ENCODE measurements around the gene TTC23.

The TTC23 gene

GRCh38 chr15:99157456-99157855 is 91.9 kb downstream of the TTC23 start:
- Mint-ChIP-seq H3K4me3 (no peak overlapping the region), H3K27ac (no peak overlapping the region), H3K36me3 (ENCODE audit: low read depth) (peaks cover 20% of the 10 kb centered on the region), H3K27me3 (no peaks in the 10 kb centered on the region), H3K9me3 (no peaks in the 10 kb centered on the region), H3K4me1 (ENCODE audit: low read depth) (no peaks in the 10 kb centered on the region)
- intact Hi-C loops (cut with micrococcal nuclease) = no loop called here

DNA sequence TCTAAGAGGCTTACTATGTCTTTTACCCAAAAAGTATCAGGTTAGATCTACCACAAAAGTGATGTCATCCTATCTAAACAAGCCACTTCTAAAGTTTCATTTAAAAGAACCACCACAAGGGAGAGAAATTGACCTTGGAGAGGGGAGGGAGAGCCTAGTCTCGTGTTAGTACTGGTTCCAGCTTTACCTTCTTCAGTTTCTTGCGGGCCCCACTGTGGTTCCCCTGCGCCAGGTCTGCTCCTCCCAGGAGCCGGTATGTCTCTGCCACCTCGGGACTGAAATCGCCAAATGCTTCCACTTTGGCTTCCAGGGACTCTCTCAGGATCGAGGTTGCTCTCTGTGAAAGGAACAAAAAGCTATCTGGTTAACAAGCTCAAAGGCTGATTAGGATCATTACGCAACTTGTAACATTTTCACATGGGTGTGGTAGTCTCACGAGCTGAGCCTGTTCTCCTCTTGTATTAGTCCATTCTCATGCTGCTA is 93.4 kb downstream of the TTC23 start:
- Mint-ChIP-seq H3K4me1 (ENCODE audit: low read depth) (no peaks in the 10 kb centered on the region), H3K27me3 (no peaks in the 10 kb centered on the region), H3K9me3 (no peaks in the 10 kb centered on the region), H3K4me3 (no peak overlapping the region), H3K27ac (no peak overlapping the region), H3K36me3 (ENCODE audit: low read depth) (peaks cover 22% of the 10 kb centered on the region)
- intact Hi-C loops (cut with micrococcal nuclease) = no loop called here

DNA sequence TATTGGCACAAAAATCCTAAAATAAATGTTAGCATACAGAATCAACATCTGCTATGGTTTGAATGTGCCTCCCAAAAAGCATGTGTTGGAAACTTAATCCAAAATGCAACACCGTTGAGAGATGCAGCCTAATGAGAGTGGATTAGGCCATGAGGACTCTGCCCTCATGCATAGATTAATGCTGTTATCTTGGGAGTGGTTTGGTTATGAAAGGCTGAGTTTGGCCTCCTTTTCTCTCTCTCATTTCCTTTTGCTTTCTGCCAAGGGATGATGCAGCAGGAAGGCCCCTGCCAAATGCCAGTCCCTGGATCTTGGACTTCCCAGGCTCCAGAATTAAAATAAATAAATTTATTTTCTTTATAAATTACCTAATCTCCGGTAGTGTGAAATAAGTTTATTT is 95.1 kb downstream of the TTC23 start:
- no peaks in the 10 kb centered on the region for H3K9me3 Mint-ChIP-seq
- H3K36me3 Mint-ChIP-seq (ENCODE audit: low read depth) = peaks cover 19% of the 10 kb centered on the region
- H3K27me3 Mint-ChIP-seq = no peaks in the 10 kb centered on the region

DNA sequence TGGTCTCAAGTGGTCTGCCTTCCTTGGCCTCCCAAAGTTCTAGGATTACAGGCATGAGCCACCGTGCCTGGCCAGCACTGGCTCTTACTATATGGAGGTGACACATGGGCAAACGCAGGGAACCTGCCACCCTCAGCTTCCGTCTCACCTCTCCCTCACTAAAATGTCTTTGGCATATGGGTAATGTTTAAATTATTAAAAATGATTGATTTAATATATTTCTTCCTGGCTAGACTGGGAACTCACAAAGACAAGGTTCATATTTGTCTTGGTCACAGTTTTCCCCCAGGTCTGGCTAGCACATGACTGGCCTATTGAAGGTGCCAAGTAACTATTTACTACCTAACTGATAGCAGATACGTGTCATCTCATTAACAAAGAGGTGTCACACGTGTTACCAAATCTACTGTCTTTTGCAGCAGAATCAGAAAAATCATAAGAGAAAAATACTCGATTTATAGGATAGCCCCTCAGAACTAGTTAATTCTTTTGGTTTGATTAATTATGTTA is 96.3 kb downstream of the TTC23 start:
- Mint-ChIP-seq H3K36me3 (ENCODE audit: low read depth) (peaks cover 13% of the 10 kb centered on the region), H3K4me1 (ENCODE audit: low read depth) (no peaks in the 10 kb centered on the region), H3K27me3 (no peaks in the 10 kb centered on the region), H3K4me3 (no peak overlapping the region), H3K9me3 (no peaks in the 10 kb centered on the region), H3K27ac (no peak overlapping the region)
- intact Hi-C loops (cut with micrococcal nuclease) = no loop called here

More for the DNA sequence above, 95.1 kb downstream of the TTC23 start:
- intact Hi-C loops (cut with micrococcal nuclease) = no loop called here
- no peak overlapping the region for H3K27ac Mint-ChIP-seq
- no peaks in the 10 kb centered on the region for H3K4me1 Mint-ChIP-seq (ENCODE audit: low read depth)
- no peak overlapping the region for H3K4me3 Mint-ChIP-seq

- Mint-ChIP-seq H3K27me3 (no peaks in the 10 kb centered on the region), H3K27ac (no peak overlapping the region), H3K4me1 (ENCODE audit: low read depth) (no peaks in the 10 kb centered on the region), H3K36me3 (ENCODE audit: low read depth) (peaks cover 7% of the 10 kb centered on the region), H3K4me3 (no peak overlapping the region), H3K9me3 (no peaks in the 10 kb centered on the region)
- intact Hi-C loops (cut with micrococcal nuclease) = no loop called here
These were observed 98.2 kb downstream of the TTC23 start for GRCh38 chr15:99151156-99151555.

- no peaks in the 10 kb centered on the region for H3K27me3 Mint-ChIP-seq
- no peak overlapping the region for H3K27ac Mint-ChIP-seq
- no peaks in the 10 kb centered on the region for H3K4me1 Mint-ChIP-seq (ENCODE audit: low read depth)
- intact Hi-C loops (cut with micrococcal nuclease) = no loop called here
- peaks cover 7% of the 10 kb centered on the region for H3K36me3 Mint-ChIP-seq (ENCODE audit: low read depth)
- H3K4me3 Mint-ChIP-seq = no peak overlapping the region
- no peaks in the 10 kb centered on the region for H3K9me3 Mint-ChIP-seq
These were observed 100.0 kb downstream of the TTC23 start for GRCh38 chr15:99149366-99149765.

DNA sequence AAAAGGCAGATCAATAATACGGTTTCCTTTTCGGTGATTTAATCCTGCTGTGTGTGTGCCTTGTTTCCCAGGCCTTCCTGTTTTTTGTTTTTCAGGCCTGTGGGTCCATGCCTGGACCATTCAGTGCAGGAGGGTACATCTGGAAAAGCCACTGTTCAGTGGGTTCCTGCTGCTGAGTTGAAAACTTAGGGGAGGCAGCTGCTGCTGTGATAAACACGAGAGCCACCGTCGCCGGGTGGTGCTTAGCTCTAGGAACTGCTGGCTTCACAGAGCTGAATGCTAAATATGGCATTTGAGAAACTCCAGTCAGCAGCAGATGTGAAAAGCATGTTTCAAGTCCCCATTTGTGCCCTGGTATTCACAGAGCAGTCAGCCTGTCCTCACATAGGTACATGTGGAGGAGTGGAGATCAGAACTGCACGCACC is 100.5 kb downstream of the TTC23 start:
- H3K27me3 Mint-ChIP-seq = no peaks in the 10 kb centered on the region
- peaks cover 7% of the 10 kb centered on the region for H3K36me3 Mint-ChIP-seq (ENCODE audit: low read depth)
- no peaks in the 10 kb centered on the region for H3K4me1 Mint-ChIP-seq (ENCODE audit: low read depth)
- no peaks in the 10 kb centered on the region for H3K9me3 Mint-ChIP-seq
- no peak overlapping the region for H3K4me3 Mint-ChIP-seq
- no peak overlapping the region for H3K27ac Mint-ChIP-seq
- intact Hi-C loops (cut with micrococcal nuclease) = no loop called here

DNA sequence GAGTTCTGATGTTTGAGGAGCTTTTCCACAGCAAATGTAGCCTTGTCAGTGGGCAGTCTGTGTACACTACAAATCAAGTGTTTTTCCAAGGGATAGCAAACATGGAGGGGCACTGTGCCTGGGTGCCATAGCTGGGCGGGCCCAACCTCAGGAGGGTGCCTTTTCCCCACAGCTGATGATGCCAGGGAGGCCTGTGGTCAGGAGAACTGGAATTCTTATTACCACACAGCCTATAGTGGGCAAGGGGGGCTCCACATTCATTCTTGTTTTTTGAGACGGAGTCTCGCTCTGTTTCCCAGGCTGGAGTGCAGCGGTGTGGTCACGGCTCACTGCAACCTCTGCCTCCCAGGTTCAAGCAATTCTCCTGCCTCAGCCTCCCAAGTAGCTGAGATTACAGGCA is 102.7 kb downstream of the TTC23 start:
- Mint-ChIP-seq H3K27me3 (no peaks in the 10 kb centered on the region), H3K9me3 (no peaks in the 10 kb centered on the region), H3K27ac (no peak overlapping the region), H3K4me1 (ENCODE audit: low read depth) (no peaks in the 10 kb centered on the region), H3K4me3 (no peak overlapping the region), H3K36me3 (ENCODE audit: low read depth) (peaks cover 7% of the 10 kb centered on the region)
- intact Hi-C loops (cut with micrococcal nuclease) = no loop called here

GRCh38 chr15:99145778-99146177 is 103.6 kb downstream of the TTC23 start:
- H3K4me3 Mint-ChIP-seq = no peak overlapping the region
- peaks cover 2% of the 10 kb centered on the region for H3K36me3 Mint-ChIP-seq (ENCODE audit: low read depth)
- no peaks in the 10 kb centered on the region for H3K9me3 Mint-ChIP-seq
- intact Hi-C loops (cut with micrococcal nuclease) = no loop called here
- H3K4me1 Mint-ChIP-seq (ENCODE audit: low read depth) = no peaks in the 10 kb centered on the region
- no peaks in the 10 kb centered on the region for H3K27me3 Mint-ChIP-seq
- H3K27ac Mint-ChIP-seq = no peak overlapping the region

DNA sequence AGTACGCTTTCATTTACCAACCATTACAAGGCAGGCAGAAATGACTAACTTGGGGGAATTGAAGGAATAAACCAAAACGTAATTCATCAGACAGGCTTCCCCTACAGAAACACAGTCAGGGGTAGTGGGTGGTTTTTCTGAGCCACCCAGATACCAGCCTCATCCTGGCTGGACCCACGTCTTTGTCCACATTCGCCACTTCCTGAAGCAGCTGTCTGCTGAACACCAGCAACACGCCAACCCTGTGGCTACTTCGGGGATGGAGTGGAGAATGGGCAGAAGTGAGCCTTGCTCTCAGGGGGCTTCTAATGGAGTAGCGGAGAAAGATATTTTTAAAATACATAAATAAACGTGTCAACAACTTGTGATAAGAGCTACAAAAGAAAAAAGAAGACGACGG is 104.4 kb downstream of the TTC23 start:
- no peaks in the 10 kb centered on the region for H3K4me1 Mint-ChIP-seq (ENCODE audit: low read depth)
- H3K9me3 Mint-ChIP-seq = no peaks in the 10 kb centered on the region
- H3K36me3 Mint-ChIP-seq (ENCODE audit: low read depth) = no peaks in the 10 kb centered on the region
- no peaks in the 10 kb centered on the region for H3K27me3 Mint-ChIP-seq
- H3K4me3 Mint-ChIP-seq = no peak overlapping the region
- H3K27ac Mint-ChIP-seq = no peak overlapping the region
- intact Hi-C loops (cut with micrococcal nuclease) = no loop called here

DNA sequence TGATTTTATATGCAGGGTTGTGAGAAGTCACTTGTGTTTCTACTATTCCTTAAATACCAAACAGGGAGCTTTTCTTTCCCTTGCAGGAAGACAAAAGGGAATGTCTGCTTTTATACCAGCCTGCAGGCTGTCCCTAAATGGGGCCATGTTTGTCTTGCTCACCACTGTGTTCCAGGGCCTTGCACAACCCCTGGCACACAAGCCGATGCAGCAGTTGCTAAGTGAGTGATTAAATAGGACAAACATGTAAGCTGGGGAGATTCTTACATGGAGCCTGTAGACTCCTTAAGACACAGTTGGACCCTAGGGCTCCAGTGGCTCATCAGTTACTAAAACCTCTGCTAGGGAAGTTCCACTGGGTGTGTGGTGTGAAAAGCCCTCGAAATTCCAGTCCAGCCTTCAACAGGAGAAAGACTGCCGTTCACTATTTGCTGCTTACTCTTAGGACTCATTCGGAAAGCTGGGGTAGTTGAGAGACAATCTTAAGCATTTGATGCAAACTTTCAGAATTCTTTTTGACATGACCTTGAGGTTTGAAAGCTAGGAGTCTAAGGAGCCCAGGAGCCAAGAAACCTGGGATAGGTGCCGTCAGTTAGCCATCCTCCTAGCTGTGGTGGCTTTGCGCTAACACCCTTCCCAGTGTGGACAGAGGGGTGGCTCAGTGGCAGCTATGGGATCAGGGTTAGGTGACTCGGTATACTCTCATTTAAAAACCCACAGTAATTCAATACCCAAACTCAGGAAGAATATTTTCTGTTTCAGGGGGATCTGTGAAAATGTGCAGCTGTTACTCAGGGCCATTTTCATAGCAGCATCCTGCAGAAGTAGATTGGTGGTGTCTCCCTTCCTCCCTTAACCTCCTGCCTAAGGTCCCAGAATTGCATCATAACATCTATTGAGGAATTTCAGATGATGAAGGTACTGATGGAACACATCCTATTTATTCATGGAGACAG is 105.4 kb downstream of the TTC23 start:
- Mint-ChIP-seq H3K36me3 (ENCODE audit: low read depth) (no peaks in the 10 kb centered on the region), H3K4me3 (no peak overlapping the region), H3K9me3 (no peaks in the 10 kb centered on the region), H3K4me1 (ENCODE audit: low read depth) (no peaks in the 10 kb centered on the region), H3K27me3 (no peaks in the 10 kb centered on the region), H3K27ac (no peak overlapping the region)
- intact Hi-C loops (cut with micrococcal nuclease) = no loop called here

GRCh38 chr15:99143242-99143641 is 106.1 kb downstream of the TTC23 start:
- no peak overlapping the region for H3K27ac Mint-ChIP-seq
- no peaks in the 10 kb centered on the region for H3K4me1 Mint-ChIP-seq (ENCODE audit: low read depth)
- no peaks in the 10 kb centered on the region for H3K36me3 Mint-ChIP-seq (ENCODE audit: low read depth)
- H3K4me3 Mint-ChIP-seq = no peak overlapping the region
- no peaks in the 10 kb centered on the region for H3K9me3 Mint-ChIP-seq
- intact Hi-C loops (cut with micrococcal nuclease) = no loop called here
- no peaks in the 10 kb centered on the region for H3K27me3 Mint-ChIP-seq

DNA sequence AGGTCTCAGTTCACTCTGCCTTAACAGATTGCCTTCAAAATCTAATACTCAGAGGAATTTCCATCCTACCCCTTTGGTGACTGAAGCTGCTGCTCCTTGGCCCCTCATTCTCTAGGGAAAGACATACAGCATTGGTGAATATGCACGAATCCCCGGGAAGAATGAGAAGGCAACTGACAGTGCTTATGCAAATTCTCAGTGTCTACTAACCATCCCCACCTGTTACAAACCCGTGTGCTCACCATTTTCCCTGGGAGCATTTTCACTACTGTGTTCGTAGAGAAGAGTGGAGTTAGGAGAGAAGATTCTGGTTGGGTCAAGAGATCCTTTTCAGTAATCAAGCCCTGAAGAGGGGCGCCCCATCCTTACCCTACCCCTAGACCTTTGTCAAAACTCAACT is 106.8 kb downstream of the TTC23 start:
- no peak overlapping the region for H3K4me3 Mint-ChIP-seq
- H3K36me3 Mint-ChIP-seq (ENCODE audit: low read depth) = no peaks in the 10 kb centered on the region
- no peaks in the 10 kb centered on the region for H3K4me1 Mint-ChIP-seq (ENCODE audit: low read depth)
- no peak overlapping the region for H3K27ac Mint-ChIP-seq
- no peaks in the 10 kb centered on the region for H3K9me3 Mint-ChIP-seq
- no peaks in the 10 kb centered on the region for H3K27me3 Mint-ChIP-seq
- intact Hi-C loops (cut with micrococcal nuclease) = no loop called here

GRCh38 chr15:99141943-99142342 is 107.4 kb downstream of the TTC23 start:
- intact Hi-C loops (cut with micrococcal nuclease) = no loop called here
- H3K4me3 Mint-ChIP-seq = no peak overlapping the region
- H3K9me3 Mint-ChIP-seq = no peaks in the 10 kb centered on the region
- no peaks in the 10 kb centered on the region for H3K4me1 Mint-ChIP-seq (ENCODE audit: low read depth)
- no peaks in the 10 kb centered on the region for H3K27me3 Mint-ChIP-seq
- H3K36me3 Mint-ChIP-seq (ENCODE audit: low read depth) = no peaks in the 10 kb centered on the region
- no peak overlapping the region for H3K27ac Mint-ChIP-seq

All from dendritic cell treated with granulocyte-macrophage colony-stimulating factor and Interleukin-4, amounts not matched to agents 40 ng/mL and 50 ng/mL, for 4 days (primary cell).